Epithelial cell of proximal tubule (primary cell): Measurements from ENCODE around the gene ZNHIT3. TPM values are rescaled to one million over a fixed set of nuclear protein-coding genes. Genes with fewer than 3 reads are reported as not detected.
"Not testable (repeated sequence)": the region's sequence is repeated elsewhere in the genome, so short reads cannot be mapped to it uniquely, and the experiment has no call there.

Experiments used
- DNase-seq: peaks from one replicate; pipeline ENCODE4 v3.0.0-alpha.2; 2011; ENCODE audit warnings: low read depth
- H3K4me3 ChIP-seq: 2 replicates; pipeline ENCODE4 v1.5.1; 2011; ENCODE audit warnings: low read depth, mild to moderate bottlenecking, low read length
- CTCF ChIP-seq: conservative IDR thresholded peaks from 2 replicates; pipeline ENCODE4 v1.5.1; 2012; ENCODE audit warnings: low read depth, mild to moderate bottlenecking, low read length
- total RNA-seq: library from RNA; depleted of rRNA; stranded (reverse); fragments of >200 nt; gene quantifications from 2 replicates; pipeline ENCODE4 v1.2.3, GENCODE V29; 2015

Gene ZNHIT3
- total RNA-seq, 1 donor from 2014 or later = 56.0 TPM

GRCh38 chr17:36474571-36474970 lies 11.9 kb upstream of the ZNHIT3 start:
- no peak for TF ChIP-seq CTCF
- no peak overlapping the region for H3K4me3 ChIP-seq
- no peak for DNase-seq

- no peak overlapping the region for H3K4me3 ChIP-seq
- TF ChIP-seq CTCF = no peak
- no peak for DNase-seq
Measured at GRCh38 chr17:36475346-36475970, 11.0 kb upstream of the ZNHIT3 start.

GRCh38 chr17:36481829-36482228 lies 4.7 kb upstream of the ZNHIT3 start:
- no peak for TF ChIP-seq CTCF
- no peak for DNase-seq

GRCh38 chr17:36482611-36483504 lies 3.6 kb upstream of the ZNHIT3 start:
- peak overlapping the region; percentile 37 for H3K4me3 ChIP-seq
- no peak for DNase-seq
- peak; percentile 78 for TF ChIP-seq CTCF

More at GRCh38 chr17:36481829-36482228, 4.7 kb upstream of the ZNHIT3 start:
- no peak overlapping the region for H3K4me3 ChIP-seq

GRCh38 chr17:36484021-36484420 lies 2.5 kb upstream of the ZNHIT3 start:
- DNase-seq, H3K4me3 ChIP-seq: not testable (repeated sequence)

GRCh38 chr17:36485027-36485426 lies 1.5 kb upstream of the ZNHIT3 start:
- DNase-seq = no peak
- no peak for TF ChIP-seq CTCF
- no peak overlapping the region for H3K4me3 ChIP-seq

- TF ChIP-seq CTCF = no peak
- peak overlapping the region; percentile 82 for H3K4me3 ChIP-seq
- no peak for DNase-seq
Measured at GRCh38 chr17:36485805-36486203, 677 bp upstream of the ZNHIT3 start.
